ENCODE data around the gene LIMCH1. TPM values are rescaled to one million over a fixed set of nuclear protein-coding genes. Genes with fewer than 3 reads are reported as not detected.

The LIMCH1 gene
- total RNA-seq, 4 donors from 2014 or later, result 7.5 to 18.9 (median 10.7) TPM

DNA sequence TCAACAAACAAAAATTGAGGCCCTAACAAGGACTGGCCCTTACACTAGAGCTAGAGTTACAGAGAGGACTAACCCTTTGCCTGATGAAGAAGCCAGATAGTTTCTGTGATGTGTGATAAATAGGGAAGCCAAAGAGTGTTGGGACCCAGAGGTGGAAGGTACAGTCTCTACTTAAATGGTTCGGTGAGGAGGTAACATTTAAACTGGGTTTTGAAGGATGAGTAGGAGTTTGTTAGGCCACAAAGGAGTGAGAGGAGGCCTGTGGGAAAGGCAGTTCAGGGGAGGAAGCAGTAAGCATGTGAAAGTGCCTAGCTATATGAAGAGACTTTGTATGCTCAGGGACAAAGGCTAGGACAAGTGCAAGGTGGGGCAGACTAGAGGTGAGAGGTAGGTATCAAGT, 23.8 kb upstream of the LIMCH1 start:
- intact Hi-C loops (cut with DNase I; ENCODE audit: low total_unique reads), result no loop called here
- DNase-seq (ENCODE audit: low spot score in 2 of 2), result no peak
- WGBS, 2 donors, result 91 to 97% methylated on average over 1 of the region's 1 CpG
- TF ChIP-seq, protein P1, sequence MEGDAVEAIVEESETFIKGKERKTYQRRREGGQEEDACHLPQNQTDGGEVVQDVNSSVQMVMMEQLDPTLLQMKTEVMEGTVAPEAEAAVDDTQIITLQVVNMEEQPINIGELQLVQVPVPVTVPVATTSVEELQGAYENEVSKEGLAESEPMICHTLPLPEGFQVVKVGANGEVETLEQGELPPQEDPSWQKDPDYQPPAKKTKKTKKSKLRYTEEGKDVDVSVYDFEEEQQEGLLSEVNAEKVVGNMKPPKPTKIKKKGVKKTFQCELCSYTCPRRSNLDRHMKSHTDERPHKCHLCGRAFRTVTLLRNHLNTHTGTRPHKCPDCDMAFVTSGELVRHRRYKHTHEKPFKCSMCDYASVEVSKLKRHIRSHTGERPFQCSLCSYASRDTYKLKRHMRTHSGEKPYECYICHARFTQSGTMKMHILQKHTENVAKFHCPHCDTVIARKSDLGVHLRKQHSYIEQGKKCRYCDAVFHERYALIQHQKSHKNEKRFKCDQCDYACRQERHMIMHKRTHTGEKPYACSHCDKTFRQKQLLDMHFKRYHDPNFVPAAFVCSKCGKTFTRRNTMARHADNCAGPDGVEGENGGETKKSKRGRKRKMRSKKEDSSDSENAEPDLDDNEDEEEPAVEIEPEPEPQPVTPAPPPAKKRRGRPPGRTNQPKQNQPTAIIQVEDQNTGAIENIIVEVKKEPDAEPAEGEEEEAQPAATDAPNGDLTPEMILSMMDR (IDR thresholded peaks at IDR 0.05), result no peak
- no peak for TF ChIP-seq POLR2A (IDR thresholded peaks at IDR 0.05)
- no peak overlapping the region for H3K4me3 ChIP-seq (ENCODE audit: low read depth, poor library complexity, severe bottlenecking)

DNA sequence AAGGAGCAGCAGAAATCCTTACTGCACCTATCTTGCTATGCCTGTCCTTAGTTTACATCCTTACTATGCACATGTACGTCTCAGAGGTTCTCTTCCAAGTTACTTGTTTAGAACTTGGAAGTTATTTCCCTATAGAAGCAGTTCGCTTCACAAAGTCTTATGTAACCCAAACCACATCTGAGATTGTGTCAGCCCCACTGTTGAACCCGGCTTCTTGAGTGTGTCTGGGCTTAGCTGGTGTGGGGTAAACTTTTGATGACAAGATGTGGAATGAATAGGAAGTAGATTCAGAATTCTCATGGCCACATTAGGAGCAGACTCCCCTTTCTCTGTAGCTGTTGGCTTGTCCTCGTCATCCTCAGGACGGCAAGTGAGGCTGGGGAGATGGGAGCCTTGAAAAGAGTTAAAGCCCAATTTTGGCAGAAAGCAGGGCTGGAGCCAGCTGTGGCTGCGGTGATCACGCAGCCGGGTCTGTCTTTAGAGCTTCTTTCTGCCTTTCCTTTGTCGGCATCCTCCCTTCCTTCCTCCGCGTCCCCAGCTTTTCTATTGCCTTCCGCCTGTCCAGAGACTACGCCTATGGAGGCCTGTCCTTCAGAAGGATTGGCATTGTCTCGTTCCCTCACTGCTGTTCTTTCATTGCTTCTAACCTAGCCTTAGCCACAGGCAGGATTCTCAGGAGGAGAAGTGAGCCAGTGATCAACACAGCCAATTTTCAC, 23.0 kb upstream of the LIMCH1 start:
- TF ChIP-seq, protein P1 (IDR thresholded peaks at IDR 0.05), result no peak
- no peak for TF ChIP-seq POLR2A (IDR thresholded peaks at IDR 0.05)
- intact Hi-C loops (cut with DNase I; ENCODE audit: low total_unique reads), result no loop called here
- no peak overlapping the region for H3K4me3 ChIP-seq (ENCODE audit: low read depth, poor library complexity, severe bottlenecking)
- 81% methylated on average over 14 of the region's 14 CpGs for WGBS, 2 donors
- DNase-seq (ENCODE audit: low spot score in 2 of 2), result no peak

DNA sequence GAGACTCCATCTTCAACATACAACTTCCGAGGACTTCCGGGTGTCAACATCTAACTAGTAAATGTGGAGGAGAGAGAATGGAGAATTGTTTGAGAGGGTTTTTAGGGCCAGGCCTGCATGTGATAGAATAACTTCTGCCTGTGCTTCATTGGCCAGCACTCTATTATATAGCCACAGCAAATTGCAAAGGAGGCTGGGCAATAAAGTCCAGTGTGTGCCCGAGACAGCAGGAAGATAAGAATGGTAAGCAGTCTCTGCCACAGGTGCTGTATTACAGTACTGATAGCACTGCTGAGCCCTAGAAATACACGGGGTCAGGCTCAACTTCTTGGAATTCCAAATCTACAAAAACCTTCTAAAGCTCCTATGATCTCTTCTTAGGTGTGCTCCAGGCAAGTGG, 20.8 kb upstream of the LIMCH1 start:
- no peak overlapping the region for H3K4me3 ChIP-seq (ENCODE audit: low read depth, poor library complexity, severe bottlenecking)
- no peak for TF ChIP-seq POLR2A (IDR thresholded peaks at IDR 0.05)
- TF ChIP-seq, protein P1 (IDR thresholded peaks at IDR 0.05), result no peak

DNA sequence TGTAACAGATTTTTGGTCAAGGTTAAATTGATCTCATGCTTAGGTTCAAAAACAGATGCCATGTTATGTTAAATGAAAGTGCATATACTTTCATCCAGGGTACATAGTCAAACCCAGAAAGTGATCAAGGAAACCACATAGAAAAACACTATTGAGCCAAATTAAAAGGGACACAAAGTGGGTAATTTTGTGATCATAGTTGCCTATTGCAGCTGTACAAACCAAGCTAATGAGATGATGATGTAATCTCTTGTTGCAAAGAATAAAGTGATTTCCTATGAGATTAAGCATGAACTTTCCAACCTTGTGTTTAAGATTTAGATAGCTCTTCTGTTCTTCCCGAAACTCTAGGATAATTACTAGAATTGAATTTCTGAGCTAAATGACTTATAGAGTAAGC, 20.2 kb upstream of the LIMCH1 start:
- intact Hi-C loops (cut with DNase I; ENCODE audit: low total_unique reads), result no loop called here
- no peak for DNase-seq (ENCODE audit: low spot score in 2 of 2)
- no peak for TF ChIP-seq POLR2A (IDR thresholded peaks at IDR 0.05)
- TF ChIP-seq, protein P1 (IDR thresholded peaks at IDR 0.05), result no peak
- no peak overlapping the region for H3K4me3 ChIP-seq (ENCODE audit: low read depth, poor library complexity, severe bottlenecking)
- WGBS, 2 donors, result 80 to 85% methylated on average over 1 of the region's 1 CpG

More for the DNA sequence above, 20.8 kb upstream of the LIMCH1 start:
- intact Hi-C loops (cut with DNase I; ENCODE audit: low total_unique reads), result no loop called here
- no peak for DNase-seq (ENCODE audit: low spot score in 2 of 2)
- WGBS, 2 donors, result 93% methylated on average over 4 of the region's 4 CpGs

DNA sequence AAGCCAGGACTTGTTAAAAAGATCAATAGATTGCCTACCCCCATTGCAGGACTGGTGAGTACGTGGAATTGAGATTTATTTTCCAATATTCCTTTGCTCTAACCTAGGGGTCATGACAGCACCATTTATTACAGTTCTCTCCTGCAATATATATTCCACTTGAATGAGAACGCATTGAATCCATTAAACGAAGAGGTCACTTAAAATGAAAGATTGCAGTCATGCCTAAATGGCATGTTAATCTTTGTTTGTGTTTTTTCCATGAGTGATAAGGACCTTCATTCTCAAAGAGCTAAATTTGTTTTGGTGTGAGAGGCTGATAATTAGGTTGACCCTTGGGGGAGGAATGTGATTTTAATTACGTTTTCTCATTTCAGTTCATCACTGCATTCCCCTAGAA, 13.5 kb upstream of the LIMCH1 start:
- 68 to 89% methylated on average over 4 of the region's 4 CpGs for WGBS, 2 donors
- intact Hi-C loops (cut with DNase I; ENCODE audit: low total_unique reads), result no loop called here
- no peak overlapping the region for H3K4me3 ChIP-seq (ENCODE audit: low read depth, poor library complexity, severe bottlenecking)
- no peak for DNase-seq (ENCODE audit: low spot score in 2 of 2)
- TF ChIP-seq POLR2A (IDR thresholded peaks at IDR 0.05), result no peak
- TF ChIP-seq, protein P1 (IDR thresholded peaks at IDR 0.05), result no peak

DNA sequence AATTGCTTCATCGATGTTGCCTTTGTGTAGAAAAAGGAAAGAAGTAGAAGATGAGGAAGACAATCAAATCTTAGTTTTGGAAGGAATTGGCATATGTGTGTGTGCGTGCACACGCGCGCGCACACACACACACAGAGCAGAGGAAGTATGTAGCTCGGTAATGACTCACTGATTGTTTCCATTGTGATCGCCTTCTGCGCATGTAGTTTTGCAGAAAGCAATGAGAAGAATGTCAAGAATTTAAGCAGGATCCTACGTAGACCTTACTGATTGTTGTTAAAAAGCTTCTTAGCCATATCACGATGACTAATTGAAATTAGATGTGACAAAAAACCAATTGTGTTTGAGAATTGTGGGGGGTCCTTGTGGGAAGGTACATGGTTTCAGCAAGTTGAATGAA, 12.8 kb upstream of the LIMCH1 start:
- no peak overlapping the region for H3K4me3 ChIP-seq (ENCODE audit: low read depth, poor library complexity, severe bottlenecking)
- no peak for DNase-seq (ENCODE audit: low spot score in 2 of 2)
- 66 to 68% methylated on average over 11 of the region's 11 CpGs for WGBS, 2 donors
- no peak for TF ChIP-seq POLR2A (IDR thresholded peaks at IDR 0.05)
- TF ChIP-seq, protein P1 (IDR thresholded peaks at IDR 0.05), result no peak
- intact Hi-C loops (cut with DNase I; ENCODE audit: low total_unique reads), result no loop called here
